Neural cell (in vitro differentiated cells): ENCODE data around the gene SMIM13. TPM values are rescaled to one million over a fixed set of nuclear protein-coding genes. Genes with fewer than 3 reads are reported as not detected.

ENCODE experiments used
- H2AFZ ChIP-seq: fragments of 200-600, 300-800 bp; sonication (generic), shearing (Covaris generic); 2 replicates; pipeline ENCODE4 v1.6.0; 2014; ENCODE audit warnings: low read depth, mild to moderate bottlenecking, antibody characterized with exemption, low read length, moderate library complexity
- H3F3A ChIP-seq: fragments of 200-600 bp; shearing (Covaris generic); 2 replicates; pipeline ENCODE4 v1.6.1; 2016; ENCODE audit warnings: mild to moderate bottlenecking, moderate library complexity, mixed read lengths, antibody characterized with exemption, low read length; ENCODE audit not compliant: insufficient read depth, poor library complexity, severe bottlenecking
- H3K27ac ChIP-seq: fragments of 200-600, 300-800 bp; sonication (generic), shearing (Covaris generic); 2 replicates; pipeline ENCODE4 v1.5.1; 2014; ENCODE audit warnings: mild to moderate bottlenecking, low read length, moderate library complexity
- H3K27me3 ChIP-seq: fragments of 300-800, 200-600 bp; sonication (generic), shearing (Covaris generic); 2 replicates; pipeline ENCODE4 v1.6.0; 2014; ENCODE audit warnings: mild to moderate bottlenecking, low read depth, low read length, moderate library complexity; ENCODE audit not compliant: insufficient read depth
- H3K36me3 ChIP-seq: fragments of 300-800, 200-600 bp; sonication (generic), shearing (Covaris generic); 2 replicates; pipeline ENCODE4 v1.5.1; 2014; ENCODE audit warnings: mild to moderate bottlenecking, antibody characterized with exemption, low read length, moderate library complexity; ENCODE audit not compliant: insufficient read depth
- H3K4me2 ChIP-seq: fragments of 300-800, 200-600 bp; sonication (generic), shearing (Covaris generic); 2 replicates; pipeline ENCODE4 v1.6.0; 2014; ENCODE audit warnings: mild to moderate bottlenecking, low read length
- H3K4me3 ChIP-seq: fragments of 300-800, 200-600 bp; sonication (generic), shearing (Covaris generic); 2 replicates; pipeline ENCODE4 v1.5.1; 2014; ENCODE audit warnings: mild to moderate bottlenecking, low read length, moderate library complexity
- H3K79me2 ChIP-seq: fragments of 200-600 bp; shearing (Covaris generic); replicated peaks from 2 replicates; pipeline ENCODE4 v1.6.0; 2014; ENCODE audit warnings: mild to moderate bottlenecking, low read length, moderate library complexity; ENCODE audit not compliant: insufficient read depth
- H3K9ac ChIP-seq: fragments of 300-800, 200-600 bp; sonication (generic), shearing (Covaris generic); 2 replicates; pipeline ENCODE4 v1.6.1; 2016; ENCODE audit warnings: mild to moderate bottlenecking, low read length, mixed read lengths
- H3K9me2 ChIP-seq: fragments of 200-600 bp; shearing (Covaris generic); 2 replicates; pipeline ENCODE4 v1.6.1; 2016; ENCODE audit warnings: mild to moderate bottlenecking, low read length, mixed read lengths; ENCODE audit not compliant: insufficient read depth
- H3K9me3 ChIP-seq: fragments of 200-600, 300-800 bp; sonication (generic), shearing (Covaris generic); 2 replicates; pipeline ENCODE4 v1.6.1; 2016; ENCODE audit warnings: mild to moderate bottlenecking, mixed run types, low read length, moderate library complexity, mixed read lengths
- H4K20me1 ChIP-seq: fragments of 200-600 bp; shearing (Covaris generic); 2 replicates; pipeline ENCODE4 v1.6.1; 2016; ENCODE audit warnings: mild to moderate bottlenecking, mixed run types; ENCODE audit not compliant: insufficient read depth
- CTCF ChIP-seq: fragments of 450-650 bp; IDR thresholded peaks from 2 replicates; pipeline ENCODE4 v1.5.1; 2014; ENCODE audit warnings: antibody characterized with exemption, mild to moderate bottlenecking, moderate library complexity; ENCODE audit not compliant: poor library complexity, severe bottlenecking
- EP300 ChIP-seq: fragments of 450-650 bp; conservative IDR thresholded peaks from 2 replicates; pipeline ENCODE4 v1.6.1; 2014; ENCODE audit warnings: antibody characterized with exemption, mild to moderate bottlenecking, moderate library complexity; ENCODE audit not compliant: poor library complexity, severe bottlenecking
- EZH2 ChIP-seq: fragments of 200-600, 300-800 bp; shearing (Covaris generic), sonication (generic); IDR thresholded peaks from 2 replicates; pipeline ENCODE4 v1.6.1; 2014; ENCODE audit warnings: antibody characterized with exemption, low read length, borderline replicate concordance, mild to moderate bottlenecking; ENCODE audit not compliant: insufficient read depth, poor library complexity, severe bottlenecking
- MXI1 ChIP-seq: fragments of 450-650 bp; conservative IDR thresholded peaks from 2 replicates; pipeline ENCODE4 v1.6.1; 2014; ENCODE audit warnings: antibody characterized with exemption, mild to moderate bottlenecking; ENCODE audit not compliant: poor library complexity, severe bottlenecking
- POLR2AphosphoS5 ChIP-seq: IDR thresholded peaks from 2 replicates; pipeline ENCODE4 v1.6.1; 2012
- RAD21 ChIP-seq: fragments of 450-650 bp; conservative IDR thresholded peaks from 2 replicates; pipeline ENCODE4 v1.6.1; 2014; ENCODE audit warnings: antibody characterized with exemption, mild to moderate bottlenecking, moderate library complexity
- SMC3 ChIP-seq: fragments of 450-650 bp; conservative IDR thresholded peaks from 2 replicates; pipeline ENCODE4 v1.6.1; 2014; ENCODE audit warnings: antibody characterized with exemption, mild to moderate bottlenecking, moderate library complexity; ENCODE audit not compliant: poor library complexity
- TAF1 ChIP-seq: IDR thresholded peaks from 2 replicates; pipeline ENCODE4 v1.6.1; 2012; ENCODE audit warnings: low read depth
- polyA plus RNA-seq: library from polyadenylated mRNA; depleted of rRNA; stranded (reverse); fragments of >200 nt; gene quantifications from 2 replicates; pipeline ENCODE4 v1.2.3, GENCODE V29; 2014
- TF ChIP-seq, protein P1 (sequence below): IDR thresholded peaks from 2 replicates; pipeline ENCODE4 v1.6.1; 2012; ENCODE audit warnings: borderline replicate concordance

Gene SMIM13
- polyA plus RNA-seq, 1 donor from 2014 or later: 51.0 TPM

- H3K9me3 ChIP-seq: peaks cover 7% of the 10 kb centered on the region
- H3K27me3 ChIP-seq: no peaks in the 10 kb centered on the region
- H3K9ac ChIP-seq: no peak overlapping the region
- no peaks in the 10 kb centered on the region for H4K20me1 ChIP-seq
- H3K36me3 ChIP-seq: no peaks in the 10 kb centered on the region
- H3K79me2 ChIP-seq: no peaks in the 10 kb centered on the region
- H3K4me3 ChIP-seq: no peak overlapping the region
- H3K27ac ChIP-seq: no peak overlapping the region
- no peak overlapping the region for H2AFZ ChIP-seq
- no peaks in the 10 kb centered on the region for H3F3A ChIP-seq
- no peak overlapping the region for H3K4me2 ChIP-seq
- H3K9me2 ChIP-seq: no peaks in the 10 kb centered on the region
- TF ChIP-seq RAD21 (no peak), POLR2AphosphoS5 (no peak)
These were observed 85.4 kb downstream of the SMIM13 start for GRCh38 chr6:11179088-11179418.

- Histone ChIP-seq H3K4me3 (no peak overlapping the region), H3K79me2 (no peaks in the 10 kb centered on the region), H2AFZ (no peak overlapping the region), H3F3A (no peaks in the 10 kb centered on the region), H3K27me3 (no peaks in the 10 kb centered on the region), H3K4me2 (no peak overlapping the region), H3K9me2 (no peaks in the 10 kb centered on the region), H3K9me3 (peaks cover 7% of the 10 kb centered on the region), H3K9ac (no peak overlapping the region), H3K36me3 (no peaks in the 10 kb centered on the region), H4K20me1 (no peaks in the 10 kb centered on the region), H3K27ac (no peak overlapping the region)
- no peak for TF ChIP-seq CTCF
- no peak for TF ChIP-seq POLR2AphosphoS5
- no peak for TF ChIP-seq TAF1
- TF ChIP-seq RAD21: no peak
- TF ChIP-seq SMC3: no peak
- TF ChIP-seq, protein P1, sequence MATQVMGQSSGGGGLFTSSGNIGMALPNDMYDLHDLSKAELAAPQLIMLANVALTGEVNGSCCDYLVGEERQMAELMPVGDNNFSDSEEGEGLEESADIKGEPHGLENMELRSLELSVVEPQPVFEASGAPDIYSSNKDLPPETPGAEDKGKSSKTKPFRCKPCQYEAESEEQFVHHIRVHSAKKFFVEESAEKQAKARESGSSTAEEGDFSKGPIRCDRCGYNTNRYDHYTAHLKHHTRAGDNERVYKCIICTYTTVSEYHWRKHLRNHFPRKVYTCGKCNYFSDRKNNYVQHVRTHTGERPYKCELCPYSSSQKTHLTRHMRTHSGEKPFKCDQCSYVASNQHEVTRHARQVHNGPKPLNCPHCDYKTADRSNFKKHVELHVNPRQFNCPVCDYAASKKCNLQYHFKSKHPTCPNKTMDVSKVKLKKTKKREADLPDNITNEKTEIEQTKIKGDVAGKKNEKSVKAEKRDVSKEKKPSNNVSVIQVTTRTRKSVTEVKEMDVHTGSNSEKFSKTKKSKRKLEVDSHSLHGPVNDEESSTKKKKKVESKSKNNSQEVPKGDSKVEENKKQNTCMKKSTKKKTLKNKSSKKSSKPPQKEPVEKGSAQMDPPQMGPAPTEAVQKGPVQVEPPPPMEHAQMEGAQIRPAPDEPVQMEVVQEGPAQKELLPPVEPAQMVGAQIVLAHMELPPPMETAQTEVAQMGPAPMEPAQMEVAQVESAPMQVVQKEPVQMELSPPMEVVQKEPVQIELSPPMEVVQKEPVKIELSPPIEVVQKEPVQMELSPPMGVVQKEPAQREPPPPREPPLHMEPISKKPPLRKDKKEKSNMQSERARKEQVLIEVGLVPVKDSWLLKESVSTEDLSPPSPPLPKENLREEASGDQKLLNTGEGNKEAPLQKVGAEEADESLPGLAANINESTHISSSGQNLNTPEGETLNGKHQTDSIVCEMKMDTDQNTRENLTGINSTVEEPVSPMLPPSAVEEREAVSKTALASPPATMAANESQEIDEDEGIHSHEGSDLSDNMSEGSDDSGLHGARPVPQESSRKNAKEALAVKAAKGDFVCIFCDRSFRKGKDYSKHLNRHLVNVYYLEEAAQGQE: no peak
- TF ChIP-seq EP300: no peak
- no peak for TF ChIP-seq MXI1
- TF ChIP-seq EZH2: no peak
These were observed 86.0 kb downstream of the SMIM13 start for GRCh38 chr6:11179419-11180202.
